A673 (cell line): ENCODE results near the gene GAS7.

Experiments used
- CTCF ChIP-seq: fragments of 300-800, 200-600 bp; sonication (generic); conservative IDR thresholded peaks from 2 replicates; pipeline ENCODE4 v1.5.1; 2017; ENCODE audit warnings: low read depth, mild to moderate bottlenecking, antibody characterized with exemption, low read length, moderate library complexity, mixed read lengths
- EZH2 ChIP-seq: fragments of 200-600 bp; sonication (generic); IDR thresholded peaks from 2 replicates; pipeline ENCODE4 v1.6.1; 2017; ENCODE audit warnings: borderline replicate concordance, low read depth, mild to moderate bottlenecking, mixed read lengths, antibody characterized with exemption, low read length; ENCODE audit not compliant: poor library complexity, severe bottlenecking

DNA sequence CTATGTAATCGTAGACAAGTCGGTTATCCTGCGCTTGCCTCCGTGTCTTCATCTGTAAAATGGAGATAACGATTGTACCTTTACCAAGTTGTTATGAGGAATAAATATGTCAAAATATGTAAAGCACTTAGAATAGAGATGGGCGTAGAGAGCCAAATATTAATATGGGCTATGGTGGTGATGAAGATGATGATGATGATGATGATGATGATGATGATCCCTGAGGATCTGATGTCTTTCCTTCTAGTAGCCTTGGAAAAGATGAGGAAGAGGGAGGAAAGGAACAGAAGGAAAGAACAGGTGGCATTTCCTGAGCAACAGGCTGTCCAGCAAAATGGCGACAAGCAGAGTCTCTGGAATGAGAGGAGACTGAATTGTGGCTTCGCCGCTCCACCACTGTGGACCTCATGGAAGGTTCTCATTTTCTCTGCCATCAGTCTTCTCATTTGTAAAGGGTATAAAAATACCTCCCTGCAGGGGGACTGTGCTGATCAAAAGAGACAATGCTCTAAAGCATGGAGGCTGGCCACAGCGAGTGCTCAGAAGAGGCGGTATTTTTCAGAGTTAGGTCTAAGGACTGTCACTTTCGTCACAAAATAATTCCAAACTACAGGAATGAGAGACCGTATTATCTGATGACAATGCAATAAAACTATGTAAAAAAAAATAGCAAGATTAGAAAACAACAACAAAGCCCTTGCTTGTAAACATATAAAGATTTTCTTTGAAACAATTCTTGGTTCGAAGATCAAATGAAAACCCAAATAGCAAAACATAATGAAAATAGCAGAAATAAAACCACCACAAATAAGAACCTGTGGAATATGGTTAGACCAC, 276.2 kb downstream of the GAS7 start:
- no peak for TF ChIP-seq CTCF
- TF ChIP-seq EZH2 = no peak
